ENCODE measurements around the gene USP12. TPM values are rescaled to one million over a fixed set of nuclear protein-coding genes. Genes with fewer than 3 reads are reported as not detected.
A peak's percentile ranks its signal among the peaks of the same experiment; 100 is the strongest.
"Not testable (repeated sequence)": the region's sequence is repeated elsewhere in the genome, so short reads cannot be mapped to it uniquely, and the experiment has no call there.

USP12 gene
- total RNA-seq, 1 donor from 2014 or later = 32.6 TPM

- Mint-ChIP-seq H3K4me3 (ENCODE audit: unreplicated experiment) (no peak overlapping the region), H3K9me3 (ENCODE audit: unreplicated experiment) (no peaks in the 10 kb centered on the region), H3K36me3 (ENCODE audit: unreplicated experiment) (peaks cover 11% of the 10 kb centered on the region), H3K4me1 (ENCODE audit: unreplicated experiment) (peaks cover 77% of the 10 kb centered on the region), H3K27me3 (ENCODE audit: unreplicated experiment) (no peaks in the 10 kb centered on the region), H3K27ac (ENCODE audit: unreplicated experiment) (peak overlapping the region; percentile 62)
- no peak for TF ChIP-seq CTCF (IDR thresholded peaks at IDR 0.05)
- no peak for DNase-seq (ENCODE audit: extremely low spot score, unreplicated experiment)
These were observed 42.6 kb downstream of the USP12 start for GRCh38 chr13:27128825-27129627.

GRCh38 chr13:27126859-27127258 is 44.8 kb downstream of the USP12 start:
- Mint-ChIP-seq H3K27ac (ENCODE audit: unreplicated experiment) (peak overlapping the region; percentile 19), H3K27me3 (ENCODE audit: unreplicated experiment) (no peaks in the 10 kb centered on the region), H3K4me1 (ENCODE audit: unreplicated experiment) (peaks cover 71% of the 10 kb centered on the region), H3K4me3 (ENCODE audit: unreplicated experiment) (no peak overlapping the region), H3K9me3 (ENCODE audit: unreplicated experiment) (peaks cover 4% of the 10 kb centered on the region), H3K36me3 (ENCODE audit: unreplicated experiment) (peaks cover 19% of the 10 kb centered on the region)
- DNase-seq (ENCODE audit: extremely low spot score, unreplicated experiment) = no peak
- no peak for TF ChIP-seq CTCF (IDR thresholded peaks at IDR 0.05)

GRCh38 chr13:27125357-27126282 is 46.0 kb downstream of the USP12 start:
- DNase-seq (ENCODE audit: extremely low spot score, unreplicated experiment) = no peak
- TF ChIP-seq CTCF (IDR thresholded peaks at IDR 0.05) = no peak
- Mint-ChIP-seq H3K4me1 (ENCODE audit: unreplicated experiment) (peaks cover 71% of the 10 kb centered on the region), H3K4me3 (ENCODE audit: unreplicated experiment) (no peak overlapping the region), H3K27ac (ENCODE audit: unreplicated experiment) (peak overlapping the region; percentile 69), H3K36me3 (ENCODE audit: unreplicated experiment) (peaks cover 20% of the 10 kb centered on the region), H3K27me3 (ENCODE audit: unreplicated experiment) (no peaks in the 10 kb centered on the region), H3K9me3 (ENCODE audit: unreplicated experiment) (peaks cover 4% of the 10 kb centered on the region)

- no peak for TF ChIP-seq CTCF (IDR thresholded peaks at IDR 0.05)
- Mint-ChIP-seq H3K27me3 (ENCODE audit: unreplicated experiment) (no peaks in the 10 kb centered on the region), H3K27ac (ENCODE audit: unreplicated experiment) (peak overlapping the region; percentile 48), H3K4me1 (ENCODE audit: unreplicated experiment) (peaks cover 75% of the 10 kb centered on the region), H3K36me3 (ENCODE audit: unreplicated experiment) (peaks cover 16% of the 10 kb centered on the region), H3K4me3 (ENCODE audit: unreplicated experiment) (no peak overlapping the region), H3K9me3 (ENCODE audit: unreplicated experiment) (peaks cover 4% of the 10 kb centered on the region)
- DNase-seq (ENCODE audit: extremely low spot score, unreplicated experiment) = no peak
These were observed 47.0 kb downstream of the USP12 start for GRCh38 chr13:27124571-27124970.

- not testable (repeated sequence) for H3K4me3 Mint-ChIP-seq (ENCODE audit: unreplicated experiment); H3K9me3 Mint-ChIP-seq (ENCODE audit: unreplicated experiment); H3K27me3 Mint-ChIP-seq (ENCODE audit: unreplicated experiment); H3K27ac Mint-ChIP-seq (ENCODE audit: unreplicated experiment); DNase-seq (ENCODE audit: extremely low spot score, unreplicated experiment)
- peaks cover 76% of the 10 kb centered on the region for H3K4me1 Mint-ChIP-seq (ENCODE audit: unreplicated experiment)
- H3K36me3 Mint-ChIP-seq (ENCODE audit: unreplicated experiment) = peaks cover 16% of the 10 kb centered on the region
These were observed 48.2 kb downstream of the USP12 start for GRCh38 chr13:27123445-27123844.
